Measurements from ENCODE around the gene DIS3L2.
A peak's percentile ranks its signal among the peaks of the same experiment; 100 is the strongest.
"Not testable (repeated sequence)": the region's sequence is repeated elsewhere in the genome, so short reads cannot be mapped to it uniquely, and the experiment has no call there.

DIS3L2 gene

GRCh38 chr2:232327105-232328031, 365.9 kb downstream of the DIS3L2 start:
- TF ChIP-seq, protein P1, sequence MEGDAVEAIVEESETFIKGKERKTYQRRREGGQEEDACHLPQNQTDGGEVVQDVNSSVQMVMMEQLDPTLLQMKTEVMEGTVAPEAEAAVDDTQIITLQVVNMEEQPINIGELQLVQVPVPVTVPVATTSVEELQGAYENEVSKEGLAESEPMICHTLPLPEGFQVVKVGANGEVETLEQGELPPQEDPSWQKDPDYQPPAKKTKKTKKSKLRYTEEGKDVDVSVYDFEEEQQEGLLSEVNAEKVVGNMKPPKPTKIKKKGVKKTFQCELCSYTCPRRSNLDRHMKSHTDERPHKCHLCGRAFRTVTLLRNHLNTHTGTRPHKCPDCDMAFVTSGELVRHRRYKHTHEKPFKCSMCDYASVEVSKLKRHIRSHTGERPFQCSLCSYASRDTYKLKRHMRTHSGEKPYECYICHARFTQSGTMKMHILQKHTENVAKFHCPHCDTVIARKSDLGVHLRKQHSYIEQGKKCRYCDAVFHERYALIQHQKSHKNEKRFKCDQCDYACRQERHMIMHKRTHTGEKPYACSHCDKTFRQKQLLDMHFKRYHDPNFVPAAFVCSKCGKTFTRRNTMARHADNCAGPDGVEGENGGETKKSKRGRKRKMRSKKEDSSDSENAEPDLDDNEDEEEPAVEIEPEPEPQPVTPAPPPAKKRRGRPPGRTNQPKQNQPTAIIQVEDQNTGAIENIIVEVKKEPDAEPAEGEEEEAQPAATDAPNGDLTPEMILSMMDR (IDR thresholded peaks at IDR 0.05; ENCODE audit: low read depth, low read length): peak; percentile 75
- DNase-seq (ENCODE audit: extremely low read depth, low read depth): peak; percentile 10

- DNase-seq (ENCODE audit: extremely low read depth, low read depth): no peak
- TF ChIP-seq, protein P1 (IDR thresholded peaks at IDR 0.05; ENCODE audit: low read depth, low read length): no peak
Observed at GRCh38 chr2:232328032-232328422, 366.5 kb downstream of the DIS3L2 start.

GRCh38 chr2:232328516-232329460, 367.3 kb downstream of the DIS3L2 start:
- DNase-seq (ENCODE audit: extremely low read depth, low read depth): no peak

GRCh38 chr2:232329716-232330067, 368.2 kb downstream of the DIS3L2 start:
- TF ChIP-seq, protein P1 (IDR thresholded peaks at IDR 0.05; ENCODE audit: low read depth, low read length): no peak
- no peak for DNase-seq (ENCODE audit: extremely low read depth, low read depth)

More at GRCh38 chr2:232328516-232329460, 367.3 kb downstream of the DIS3L2 start:
- TF ChIP-seq, protein P1 (IDR thresholded peaks at IDR 0.05; ENCODE audit: low read depth, low read length): no peak

DNA sequence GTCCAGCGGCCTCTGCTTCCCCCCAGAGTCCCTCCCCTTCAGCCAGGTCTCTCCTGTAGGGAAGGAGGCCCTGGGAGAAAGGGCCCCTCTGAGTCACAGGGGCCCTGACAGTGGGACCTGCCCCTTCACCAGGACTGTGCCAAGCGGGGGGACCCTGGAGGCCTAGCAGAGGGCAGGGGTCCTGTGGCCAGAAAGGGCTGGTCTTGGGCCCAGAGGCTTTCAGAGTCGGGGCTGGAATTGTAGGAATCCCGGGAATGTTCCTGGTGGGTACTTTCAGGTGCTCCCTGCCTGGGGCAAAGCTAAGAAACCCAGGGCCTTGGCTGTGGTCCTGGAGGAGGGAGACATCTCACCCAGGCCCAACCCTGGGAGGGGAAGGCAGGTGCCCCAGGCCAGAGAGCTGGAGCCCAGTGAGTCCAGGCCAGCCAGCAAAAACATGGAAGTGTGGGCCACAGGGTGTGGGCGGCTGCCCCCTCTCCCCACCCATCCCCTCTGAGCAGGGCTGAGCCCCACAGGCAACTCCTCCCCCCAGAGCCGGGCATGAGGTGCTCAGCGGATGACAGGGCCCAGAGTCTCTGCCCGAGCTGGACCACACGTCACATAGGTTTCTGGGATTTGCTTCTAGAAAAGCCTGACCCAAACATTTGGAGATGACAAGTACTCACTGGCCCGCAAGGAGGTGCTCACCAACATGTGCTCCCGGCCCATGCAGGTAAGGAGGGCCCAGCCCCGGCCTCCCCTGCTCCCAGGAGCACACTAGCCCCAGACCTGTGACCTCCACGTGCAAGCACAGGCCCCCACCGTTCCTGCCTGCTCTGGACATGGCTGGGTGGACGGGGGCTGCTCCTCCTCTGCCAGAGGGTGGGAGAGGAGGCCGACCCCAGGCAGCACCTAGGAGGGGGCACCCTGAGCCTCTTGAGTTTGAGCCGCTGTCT, 368.8 kb downstream of the DIS3L2 start:
- TF ChIP-seq, protein P1 (IDR thresholded peaks at IDR 0.05; ENCODE audit: low read depth, low read length): no peak
- DNase-seq (ENCODE audit: extremely low read depth, low read depth): no peak

DNA sequence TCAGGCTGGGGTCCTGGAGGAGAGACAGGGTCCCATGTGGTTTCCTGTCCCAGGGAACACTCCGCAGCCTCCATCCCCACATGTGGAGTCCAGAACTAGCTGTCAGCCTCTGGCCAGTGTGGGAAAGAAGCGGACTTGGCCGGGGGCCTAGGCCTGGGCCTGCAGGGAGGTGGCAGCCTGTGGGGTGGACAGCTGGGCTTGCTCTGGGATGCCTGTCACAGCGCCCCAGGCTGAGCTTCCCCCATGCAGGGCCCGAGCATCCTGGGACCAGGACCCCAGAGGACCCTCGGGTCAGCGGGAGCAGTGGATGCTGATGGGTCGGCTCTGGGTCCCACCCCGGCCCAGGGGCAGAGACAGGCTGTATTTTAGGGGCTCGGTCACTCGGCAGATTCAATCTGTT, 369.5 kb downstream of the DIS3L2 start:
- not testable (repeated sequence) for DNase-seq (ENCODE audit: extremely low read depth, low read depth)

DNA sequence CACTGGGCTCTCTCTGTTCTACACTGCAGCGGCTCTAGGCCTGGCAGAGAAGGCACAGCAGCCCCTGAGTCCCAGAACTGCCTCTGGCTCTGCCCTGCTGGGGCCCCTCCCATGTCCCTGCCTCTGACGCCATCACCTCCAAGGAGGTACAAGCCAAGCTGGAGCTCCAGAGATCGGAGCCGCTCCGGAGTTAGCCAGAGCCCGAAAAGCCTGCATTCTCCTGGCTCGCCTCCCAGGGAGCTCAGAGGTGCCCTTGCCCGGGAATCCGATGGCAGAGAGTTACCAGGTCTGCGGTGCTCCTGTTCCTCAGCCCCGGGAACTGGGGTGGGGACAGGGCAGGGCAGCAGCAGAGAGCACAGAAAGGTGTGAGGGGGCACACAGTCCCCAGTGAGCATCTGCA, 370.1 kb downstream of the DIS3L2 start:
- not testable (repeated sequence) for DNase-seq (ENCODE audit: extremely low read depth, low read depth)

GRCh38 chr2:232332244-232332939, 370.9 kb downstream of the DIS3L2 start:
- DNase-seq (ENCODE audit: extremely low read depth, low read depth): not testable (repeated sequence)

Data from AG09319 (cell line).